HepG2 (cell line): ENCODE measurements around the gene WSB1. TPM values are rescaled to one million over a fixed set of nuclear protein-coding genes. Genes with fewer than 3 reads are reported as not detected.
A peak's percentile ranks its signal among the peaks of the same experiment; 100 is the strongest.

ENCODE experiments used
- FIP1L1 ChIP-seq: fragments of 200-400 bp; formaldehyde crosslinking; IDR thresholded peaks from 2 replicates; pipeline ENCODE4 v1.6.1; 2018; ENCODE audit warnings: low read depth, mild to moderate bottlenecking, low read length, moderate library complexity, borderline replicate concordance; ENCODE audit not compliant: insufficient read depth
- FOXC1 ChIP-seq: sonication (generic); formaldehyde crosslinking; IDR thresholded peaks from 2 replicates; pipeline ENCODE4 v1.8.0; 2022; ENCODE audit warnings: mild to moderate bottlenecking, missing genetic modification reagents, borderline replicate concordance
- KLF12 ChIP-seq: sonication (generic); formaldehyde crosslinking; IDR thresholded peaks from 2 replicates; pipeline ENCODE4 v1.4.0; 2020; ENCODE audit warnings: missing genetic modification reagents, borderline replicate concordance
- MED1 ChIP-seq: sonication (generic); formaldehyde crosslinking; IDR thresholded peaks from 2 replicates; pipeline ENCODE4 v1.4.0; 2020; ENCODE audit warnings: missing genetic modification reagents
- MIER2 ChIP-seq: IDR thresholded peaks from 2 replicates; pipeline ENCODE4 v1.6.1; 2016; ENCODE audit warnings: missing biosample characterization, missing genetic modification reagents
- REPIN1 ChIP-seq: sonication (generic); formaldehyde crosslinking; IDR thresholded peaks from 2 replicates; pipeline ENCODE4 v1.8.0; 2022; ENCODE audit warnings: missing genetic modification reagents, low read depth, mild to moderate bottlenecking, borderline replicate concordance
- RNF2 ChIP-seq: fragments of 450-650 bp; conservative IDR thresholded peaks from 2 replicates; pipeline ENCODE4 v1.6.1; 2016; ENCODE audit warnings: low read depth
- SSRP1 ChIP-seq: IDR thresholded peaks from 2 replicates; pipeline ENCODE4 v1.6.1; 2016; ENCODE audit warnings: control low read depth
- ZC3H13 ChIP-seq: sonication (generic); formaldehyde crosslinking; IDR thresholded peaks from 2 replicates; pipeline ENCODE4 v1.8.1; 2023; ENCODE audit warnings: mild to moderate bottlenecking, missing genetic modification reagents, moderate library complexity
- ZC3H4 ChIP-seq: sonication (generic); formaldehyde crosslinking; IDR thresholded peaks from 2 replicates; pipeline ENCODE4 v1.4.0; 2020; ENCODE audit warnings: missing genetic modification reagents, borderline replicate concordance
- ZNF101 ChIP-seq: sonication (generic); formaldehyde crosslinking; IDR thresholded peaks from 2 replicates; pipeline ENCODE4 v1.4.0; 2020; ENCODE audit warnings: mild to moderate bottlenecking, low read depth, missing genetic modification reagents, borderline replicate concordance
- ZNF205 ChIP-seq: IDR thresholded peaks from 2 replicates; pipeline ENCODE4 v1.6.1; 2018; ENCODE audit warnings: missing biosample characterization, missing genetic modification reagents
- ZNF672 ChIP-seq: sonication (generic); formaldehyde crosslinking; IDR thresholded peaks from 2 replicates; pipeline ENCODE4 v1.8.1; 2022; ENCODE audit warnings: missing genetic modification reagents
- ZNF816 ChIP-seq: sonication (generic); formaldehyde crosslinking; IDR thresholded peaks from 2 replicates; pipeline ENCODE4 v1.8.0; 2022; ENCODE audit warnings: missing genetic modification reagents, mild to moderate bottlenecking, borderline replicate concordance
- polyA plus RNA-seq, 8 experiments: library from polyadenylated mRNA; depleted of rRNA in 3 of 8; stranded (reverse) in 7 of 8; unstranded in 1 of 8; fragments of >200 nt; fragmentation: Illumina TruSeq in 4 of 8; extraction: Trizol in 4 of 8; gene quantifications; 2 replicates each; pipeline versions ENCODE4 v1.2.1 to v1.2.3, GENCODE V29; 2011 to 2016; ENCODE audit warnings: low read depth in 4 of 8, missing spikeins in 1 of 8, mixed read lengths in 1 of 8; ENCODE audit not compliant: insufficient read depth in 1 of 8
- total RNA-seq, 5 experiments: library from RNA; depleted of rRNA; stranded (reverse); fragments of >200 nt; fragmentation: Illumina TruSeq; extraction: Trizol; gene quantifications; 2 replicates each; pipeline ENCODE4 v1.2.3, GENCODE V29; 2016; ENCODE audit warnings: low read depth in 1 of 5
- TF ChIP-seq, protein P1 (sequence below): sonication (generic); formaldehyde crosslinking; IDR thresholded peaks from 2 replicates; pipeline ENCODE4 v1.8.0; 2022; ENCODE audit warnings: mild to moderate bottlenecking, missing genetic modification reagents
- TF ChIP-seq, protein P2 (sequence below): sonication (generic); formaldehyde crosslinking; IDR thresholded peaks from 2 replicates; pipeline ENCODE4 v1.4.0; 2020; ENCODE audit warnings: missing genetic modification reagents
- TF ChIP-seq, protein P3 (sequence below): sonication (generic); formaldehyde crosslinking; IDR thresholded peaks from 2 replicates; pipeline ENCODE4 v1.8.1; 2023; ENCODE audit warnings: missing genetic modification reagents, mild to moderate bottlenecking, borderline replicate concordance
- TF ChIP-seq, protein P4 (sequence below): sonication (generic); formaldehyde crosslinking; IDR thresholded peaks from 2 replicates; pipeline ENCODE4 v1.4.0; 2020; ENCODE audit warnings: mild to moderate bottlenecking, low read depth, missing genetic modification reagents
- TF ChIP-seq, protein P5 (sequence below): sonication (generic); formaldehyde crosslinking; IDR thresholded peaks from 2 replicates; pipeline ENCODE4 v1.8.0; 2022; ENCODE audit warnings: mild to moderate bottlenecking, missing genetic modification reagents, moderate library complexity

The WSB1 gene
- total and polyA plus RNA-seq, 2 of the 13 experiments (the other 11 are each of a cell fraction or from before 2014, with no cell fraction given): 81.3 to 294 TPM

DNA sequence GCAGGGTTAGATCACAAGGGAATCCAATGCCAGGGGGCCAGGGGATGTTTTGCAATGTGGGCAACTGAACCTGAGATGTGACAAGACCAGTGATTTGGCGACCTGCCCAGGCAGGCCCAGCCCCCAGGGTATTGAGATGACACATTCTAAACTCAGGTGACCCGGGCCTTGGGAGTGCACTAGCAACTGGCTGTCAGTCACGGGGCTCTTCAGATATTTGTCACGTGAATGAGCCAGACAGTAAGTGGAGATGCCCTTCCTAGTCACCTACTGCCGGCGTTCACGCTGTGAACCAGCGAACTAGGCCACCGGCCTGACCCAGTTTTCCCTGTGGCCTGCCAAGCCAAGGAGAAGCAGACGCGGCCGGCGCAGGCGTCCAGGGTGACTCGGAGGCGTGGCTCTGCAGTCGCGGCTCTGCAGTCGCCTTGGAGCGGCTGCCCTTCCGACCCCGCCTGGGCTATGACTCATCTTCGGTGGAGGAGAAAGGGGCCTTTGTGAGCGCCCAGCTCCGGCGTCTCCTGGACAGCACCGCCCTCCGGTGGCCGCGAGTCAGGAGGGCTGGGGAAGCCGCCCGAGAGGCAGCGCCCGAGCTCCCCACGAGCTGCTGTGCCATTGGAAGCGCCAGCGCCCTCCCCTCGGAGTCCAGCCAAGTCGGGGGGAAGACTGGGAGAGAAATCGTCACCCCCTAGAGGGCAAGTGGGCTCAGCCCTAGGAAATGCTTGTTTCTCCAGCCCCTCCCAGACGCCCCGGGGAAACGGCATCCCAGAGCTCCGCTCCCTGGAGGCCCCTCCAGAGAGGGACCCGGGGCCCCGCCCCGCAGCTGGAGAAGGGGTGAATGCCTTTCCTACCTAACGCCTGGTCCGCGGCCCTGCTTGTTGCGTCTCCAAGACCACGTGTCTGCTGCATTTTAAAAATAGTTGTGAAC, 38.8 kb downstream of the WSB1 start (continued):
- TF ChIP-seq SSRP1 (CRISPR knock-in tag): no peak
- TF ChIP-seq, protein P1, sequence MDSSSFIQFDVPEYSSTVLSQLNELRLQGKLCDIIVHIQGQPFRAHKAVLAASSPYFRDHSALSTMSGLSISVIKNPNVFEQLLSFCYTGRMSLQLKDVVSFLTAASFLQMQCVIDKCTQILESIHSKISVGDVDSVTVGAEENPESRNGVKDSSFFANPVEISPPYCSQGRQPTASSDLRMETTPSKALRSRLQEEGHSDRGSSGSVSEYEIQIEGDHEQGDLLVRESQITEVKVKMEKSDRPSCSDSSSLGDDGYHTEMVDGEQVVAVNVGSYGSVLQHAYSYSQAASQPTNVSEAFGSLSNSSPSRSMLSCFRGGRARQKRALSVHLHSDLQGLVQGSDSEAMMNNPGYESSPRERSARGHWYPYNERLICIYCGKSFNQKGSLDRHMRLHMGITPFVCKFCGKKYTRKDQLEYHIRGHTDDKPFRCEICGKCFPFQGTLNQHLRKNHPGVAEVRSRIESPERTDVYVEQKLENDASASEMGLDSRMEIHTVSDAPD (CRISPR knock-in tag): peak; percentile 32; the same call in 1 of the 2 replicates
- no peak for TF ChIP-seq ZNF816 (CRISPR knock-in tag)
- TF ChIP-seq FIP1L1: no peak
- TF ChIP-seq ZC3H13 (CRISPR knock-in tag): no peak
- TF ChIP-seq, protein P2, sequence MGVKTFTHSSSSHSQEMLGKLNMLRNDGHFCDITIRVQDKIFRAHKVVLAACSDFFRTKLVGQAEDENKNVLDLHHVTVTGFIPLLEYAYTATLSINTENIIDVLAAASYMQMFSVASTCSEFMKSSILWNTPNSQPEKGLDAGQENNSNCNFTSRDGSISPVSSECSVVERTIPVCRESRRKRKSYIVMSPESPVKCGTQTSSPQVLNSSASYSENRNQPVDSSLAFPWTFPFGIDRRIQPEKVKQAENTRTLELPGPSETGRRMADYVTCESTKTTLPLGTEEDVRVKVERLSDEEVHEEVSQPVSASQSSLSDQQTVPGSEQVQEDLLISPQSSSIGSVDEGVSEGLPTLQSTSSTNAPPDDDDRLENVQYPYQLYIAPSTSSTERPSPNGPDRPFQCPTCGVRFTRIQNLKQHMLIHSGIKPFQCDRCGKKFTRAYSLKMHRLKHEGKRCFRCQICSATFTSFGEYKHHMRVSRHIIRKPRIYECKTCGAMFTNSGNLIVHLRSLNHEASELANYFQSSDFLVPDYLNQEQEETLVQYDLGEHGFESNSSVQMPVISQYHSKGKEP: no peak
- TF ChIP-seq FOXC1 (CRISPR knock-in tag): peak; percentile 27; the same call in 1 of the 2 replicates
- TF ChIP-seq ZNF101 (CRISPR knock-in tag): 0 out of 2 replicates have a peak, but pooled peaks have one; percentile 59
- TF ChIP-seq REPIN1 (CRISPR knock-in tag): peak; percentile 87
- peak; percentile 61 for TF ChIP-seq MED1 (CRISPR knock-in tag)
- no peak for TF ChIP-seq ZNF672 (CRISPR knock-in tag)
- TF ChIP-seq ZC3H4 (CRISPR knock-in tag): no peak
- TF ChIP-seq MIER2: 0 out of 2 replicates have a peak, but pooled peaks have one; percentile 52
- TF ChIP-seq, protein P3, sequence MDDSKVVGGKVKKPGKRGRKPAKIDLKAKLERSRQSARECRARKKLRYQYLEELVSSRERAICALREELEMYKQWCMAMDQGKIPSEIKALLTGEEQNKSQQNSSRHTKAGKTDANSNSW (CRISPR knock-in tag): 0 out of 2 replicates have a peak, but pooled peaks have one; percentile 44
- TF ChIP-seq RNF2: 0 out of 2 replicates have a peak, but pooled peaks have one; percentile 13
- TF ChIP-seq, protein P4, sequence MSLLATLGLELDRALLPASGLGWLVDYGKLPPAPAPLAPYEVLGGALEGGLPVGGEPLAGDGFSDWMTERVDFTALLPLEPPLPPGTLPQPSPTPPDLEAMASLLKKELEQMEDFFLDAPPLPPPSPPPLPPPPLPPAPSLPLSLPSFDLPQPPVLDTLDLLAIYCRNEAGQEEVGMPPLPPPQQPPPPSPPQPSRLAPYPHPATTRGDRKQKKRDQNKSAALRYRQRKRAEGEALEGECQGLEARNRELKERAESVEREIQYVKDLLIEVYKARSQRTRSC (CRISPR knock-in tag): no peak
- TF ChIP-seq, protein P5, sequence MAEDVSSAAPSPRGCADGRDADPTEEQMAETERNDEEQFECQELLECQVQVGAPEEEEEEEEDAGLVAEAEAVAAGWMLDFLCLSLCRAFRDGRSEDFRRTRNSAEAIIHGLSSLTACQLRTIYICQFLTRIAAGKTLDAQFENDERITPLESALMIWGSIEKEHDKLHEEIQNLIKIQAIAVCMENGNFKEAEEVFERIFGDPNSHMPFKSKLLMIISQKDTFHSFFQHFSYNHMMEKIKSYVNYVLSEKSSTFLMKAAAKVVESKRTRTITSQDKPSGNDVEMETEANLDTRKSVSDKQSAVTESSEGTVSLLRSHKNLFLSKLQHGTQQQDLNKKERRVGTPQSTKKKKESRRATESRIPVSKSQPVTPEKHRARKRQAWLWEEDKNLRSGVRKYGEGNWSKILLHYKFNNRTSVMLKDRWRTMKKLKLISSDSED (CRISPR knock-in tag): no peak
- peak; percentile 69; the same call in 1 of the 2 replicates for TF ChIP-seq ZNF205 (CRISPR knock-in tag)
- 0 out of 2 replicates have a peak, but pooled peaks have one; percentile 14 for TF ChIP-seq KLF12 (CRISPR knock-in tag)
